Measurements from ENCODE around the gene NTN3. TPM values are rescaled to one million over a fixed set of nuclear protein-coding genes. Genes with fewer than 3 reads are reported as not detected.
A peak's percentile ranks its signal among the peaks of the same experiment; 100 is the strongest.
"Not testable (repeated sequence)": the region's sequence is repeated elsewhere in the genome, so short reads cannot be mapped to it uniquely, and the experiment has no call there.

NTN3 gene
- polyA plus RNA-seq, 1 donor, result 4.4 TPM

DNA sequence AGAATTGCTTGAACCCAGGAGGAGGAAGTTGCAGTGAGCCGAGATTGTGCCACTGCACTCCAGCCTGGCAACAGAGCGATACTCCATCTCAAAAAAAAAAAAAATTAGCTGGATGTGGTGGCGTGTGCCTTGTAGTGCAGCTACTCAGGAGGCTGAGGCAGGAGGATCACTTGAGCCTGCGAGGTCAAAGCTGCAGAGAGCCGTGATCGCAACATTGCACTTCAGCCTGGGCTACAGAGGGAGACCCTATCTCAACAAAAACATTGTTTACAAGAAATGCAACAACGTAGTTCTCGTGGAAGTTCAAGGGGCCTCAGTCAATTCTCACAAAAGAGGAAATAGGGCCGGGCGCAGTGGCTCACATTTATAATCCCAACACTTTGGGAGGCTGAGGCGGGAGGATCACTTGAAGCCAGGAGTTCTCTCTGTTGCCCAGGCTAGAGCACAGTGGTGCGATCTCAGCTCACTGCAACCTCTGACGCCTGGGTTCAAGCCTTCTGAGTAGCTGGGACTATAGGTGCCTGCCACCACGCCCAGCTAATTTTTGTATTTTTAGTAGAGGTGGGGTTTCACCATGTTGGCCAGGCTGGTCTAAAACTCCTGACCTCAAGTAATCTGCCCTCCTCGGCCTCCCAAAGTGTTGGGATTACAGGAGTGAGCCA lies 29.8 kb upstream of the NTN3 start:
- DNase-seq, result not testable (repeated sequence)

- no peak for DNase-seq
These were observed 27.5 kb upstream of the NTN3 start for GRCh38 chr16:2443555-2443954.

DNA sequence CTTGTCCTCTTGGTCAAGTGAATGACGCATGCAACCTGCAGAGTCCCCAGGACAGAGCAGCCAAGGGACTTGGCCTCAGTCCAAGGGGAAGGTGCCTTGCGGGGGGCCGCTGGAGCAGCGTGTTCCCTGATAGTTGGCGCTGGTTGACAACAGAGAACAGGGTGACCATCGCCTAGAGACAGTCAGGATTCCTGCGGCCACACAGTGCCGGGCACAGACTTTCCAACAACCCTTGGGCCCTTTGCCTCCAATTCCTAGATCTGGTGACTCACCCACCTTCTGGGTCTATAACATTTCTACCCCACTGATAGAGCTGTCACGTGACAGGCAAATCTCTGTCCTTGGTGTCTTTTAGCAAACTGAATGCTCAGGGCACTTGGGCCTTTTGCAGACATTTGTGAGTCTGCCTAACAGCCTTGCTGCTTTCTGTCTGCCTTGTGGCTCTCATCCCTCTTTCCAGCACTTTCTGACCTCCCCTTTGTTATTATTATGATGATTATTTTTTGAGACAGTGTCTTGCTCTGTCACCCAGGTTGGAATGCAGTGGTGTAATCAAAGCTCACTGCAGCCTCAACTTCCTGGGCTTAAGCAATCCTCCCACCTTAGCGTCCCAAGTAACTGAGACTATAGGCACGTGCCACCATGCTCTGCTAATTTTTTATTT lies 23.0 kb upstream of the NTN3 start:
- no peak for DNase-seq

GRCh38 chr16:2449118-2449517 lies 22.0 kb upstream of the NTN3 start:
- no peak for DNase-seq

DNA sequence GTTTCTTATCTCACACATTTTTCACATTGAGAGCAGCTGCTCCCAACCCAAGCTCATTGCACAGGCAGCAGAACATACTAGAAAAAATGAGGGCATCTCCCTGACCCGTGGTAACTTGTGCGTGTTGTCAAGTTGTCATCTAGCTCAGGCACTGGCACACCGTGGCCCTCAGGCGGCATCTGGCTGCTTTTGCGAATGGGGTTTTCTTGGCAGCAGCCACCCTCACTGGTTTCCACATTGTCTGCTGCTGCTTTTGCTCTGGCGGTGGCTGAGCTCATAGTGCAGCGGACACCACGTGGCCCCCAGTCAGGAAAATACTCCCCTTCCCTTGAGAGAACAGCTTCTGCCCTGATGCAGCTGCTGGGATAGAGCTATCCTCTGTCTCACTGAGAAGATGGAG lies 20.6 kb upstream of the NTN3 start:
- DNase-seq, result no peak

DNA sequence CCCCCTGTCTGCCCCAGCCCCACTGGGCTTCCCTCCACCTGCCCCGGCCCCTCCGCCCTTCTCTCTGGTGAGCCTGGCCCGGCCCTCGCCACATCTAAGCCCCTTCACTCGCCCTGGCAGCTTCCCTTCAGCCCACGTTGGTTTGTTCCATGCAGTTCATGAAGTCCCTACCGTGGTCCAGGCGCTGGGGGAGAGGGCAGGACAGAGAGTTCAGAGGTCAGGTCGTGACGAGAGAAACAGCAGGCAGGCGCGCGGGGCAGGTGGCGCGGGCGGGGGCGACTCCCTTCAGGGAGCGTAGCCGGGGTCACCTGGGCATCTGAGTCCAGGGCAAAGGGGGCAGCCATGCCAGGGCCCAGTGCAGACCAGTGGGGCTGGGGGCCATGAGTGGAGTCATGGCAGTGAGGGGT lies 20.1 kb upstream of the NTN3 start:
- DNase-seq, result no peak

- DNase-seq, result no peak
These were observed 19.2 kb upstream of the NTN3 start for GRCh38 chr16:2451851-2452320.

DNA sequence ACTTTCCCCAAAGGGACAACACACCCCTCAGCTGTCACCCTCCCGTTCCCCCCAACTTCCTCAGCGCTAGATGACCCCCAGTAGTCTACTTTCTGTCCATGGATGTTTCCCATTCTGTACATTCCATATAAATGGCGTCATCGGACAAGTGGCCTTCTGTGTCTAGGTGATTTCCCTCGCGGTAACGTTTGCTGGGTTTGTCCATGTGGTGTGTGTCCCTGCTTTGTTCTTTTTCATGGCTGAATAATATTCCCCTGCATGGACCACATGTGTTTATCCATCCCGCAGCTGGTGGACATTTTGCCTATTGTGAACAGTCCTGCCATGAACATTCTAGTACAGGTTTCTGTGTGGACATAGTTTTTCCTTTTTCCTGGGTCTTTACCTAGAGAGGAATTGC lies 18.4 kb upstream of the NTN3 start:
- no peak for DNase-seq

GRCh38 chr16:2455081-2455845 lies 15.8 kb upstream of the NTN3 start:
- no peak for DNase-seq

DNA sequence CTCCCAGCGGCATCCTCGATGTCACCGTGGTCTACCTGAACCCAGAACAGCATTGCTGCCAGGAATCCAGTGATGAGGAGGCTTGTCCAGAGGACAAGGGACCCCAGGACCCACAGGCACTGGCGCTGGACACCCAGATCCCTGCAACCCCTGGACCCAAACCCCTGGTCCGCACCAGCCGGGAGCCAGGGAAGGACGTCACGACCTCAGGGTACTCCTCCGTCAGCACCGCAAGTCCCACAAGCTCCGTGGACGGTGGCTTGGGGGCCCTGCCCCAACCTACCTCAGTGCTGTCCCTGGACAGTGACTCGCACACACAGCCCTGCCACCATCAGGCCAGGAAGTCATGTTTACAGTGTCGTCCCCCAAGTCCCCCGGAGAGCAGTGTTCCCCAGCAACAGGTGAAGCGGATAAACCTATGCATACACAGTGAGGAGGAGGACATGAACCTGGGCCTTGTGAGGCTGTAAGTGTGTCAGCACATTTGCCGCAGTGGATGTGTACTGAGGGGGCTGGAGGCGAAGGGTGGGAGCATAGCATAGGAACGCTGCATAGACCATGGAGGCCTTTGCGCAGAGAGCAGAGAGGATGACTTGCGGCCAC lies 14.4 kb upstream of the NTN3 start:
- DNase-seq, result no peak

GRCh38 chr16:2457267-2457666 lies 13.8 kb upstream of the NTN3 start:
- no peak for DNase-seq

- DNase-seq, result no peak
These were observed 13.2 kb upstream of the NTN3 start for GRCh38 chr16:2457946-2458345.

GRCh38 chr16:2458887-2459646 lies 12.0 kb upstream of the NTN3 start:
- no peak for DNase-seq

DNA sequence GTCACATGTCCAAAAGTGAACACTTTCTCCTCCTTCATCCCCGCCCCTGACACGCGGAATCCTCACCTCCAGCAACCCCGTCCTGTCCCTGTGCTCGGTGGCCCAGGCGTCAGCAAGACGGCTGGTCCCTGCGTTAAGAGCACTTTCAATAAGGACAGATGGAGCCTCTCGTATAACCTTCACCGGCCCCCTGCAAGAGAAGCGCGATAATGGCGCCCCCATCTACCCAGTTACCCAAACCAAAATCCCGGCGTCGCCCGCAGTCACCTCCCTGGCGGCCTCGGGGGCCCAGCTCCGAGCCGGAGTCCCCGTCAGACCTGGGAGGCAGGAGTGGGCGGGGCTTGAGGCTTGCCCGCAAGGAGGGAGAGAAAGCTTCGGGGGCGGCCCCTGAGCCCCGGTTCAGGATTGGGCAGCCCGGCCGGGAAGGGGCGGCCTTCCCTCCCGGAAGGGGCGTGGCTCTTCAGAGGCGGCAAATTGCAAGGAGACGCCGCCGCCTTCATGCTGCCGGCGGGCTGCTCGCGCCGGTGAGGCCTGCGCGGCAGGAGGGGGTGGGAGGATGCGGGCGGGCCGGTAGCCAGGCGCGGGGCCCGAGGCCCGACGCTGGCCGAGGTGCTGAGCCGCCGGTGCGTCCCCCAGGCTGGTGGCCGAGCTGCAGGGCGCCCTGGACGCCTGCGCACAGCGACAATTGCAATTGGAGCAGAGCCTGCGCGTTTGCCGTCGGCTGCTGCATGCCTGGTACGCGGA lies 11.3 kb upstream of the NTN3 start, which contains the start of gene TEDC2:
Gene TEDC2, plus strand, starts transcription at position 463 of the 744 bp plus-strand sequence. Its CDS starts 36 bp downstream, at position 499.
- peak; percentile 95 for DNase-seq

- DNase-seq, result no peak
These were observed 10.7 kb upstream of the NTN3 start for GRCh38 chr16:2460391-2460713.

GRCh38 chr16:2460916-2461315 lies 10.2 kb upstream of the NTN3 start:
- DNase-seq, result no peak

GRCh38 chr16:2462031-2462866 lies 8.8 kb upstream of the NTN3 start:
- no peak for DNase-seq

DNA sequence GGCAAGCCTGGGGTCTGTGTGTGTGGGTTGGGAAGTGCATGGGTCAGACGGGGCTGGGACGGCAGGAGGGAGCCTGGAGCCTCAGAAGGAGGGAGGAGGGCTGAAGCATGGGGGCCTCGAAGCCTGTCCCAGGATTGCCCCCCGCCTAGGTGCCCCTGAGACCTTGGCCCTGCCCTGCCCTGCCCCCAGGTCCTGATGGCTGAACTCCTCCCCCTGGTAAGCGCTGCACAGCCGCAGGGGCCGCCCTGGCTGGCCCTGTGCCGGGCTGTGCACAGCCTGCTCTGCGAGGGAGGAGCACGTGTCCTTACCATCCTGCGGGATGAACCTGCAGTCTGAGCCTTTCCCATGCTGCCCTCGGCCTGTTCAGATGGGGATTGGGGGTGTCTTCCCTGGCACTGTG lies 6.8 kb upstream of the NTN3 start:
- no peak for DNase-seq

DNA sequence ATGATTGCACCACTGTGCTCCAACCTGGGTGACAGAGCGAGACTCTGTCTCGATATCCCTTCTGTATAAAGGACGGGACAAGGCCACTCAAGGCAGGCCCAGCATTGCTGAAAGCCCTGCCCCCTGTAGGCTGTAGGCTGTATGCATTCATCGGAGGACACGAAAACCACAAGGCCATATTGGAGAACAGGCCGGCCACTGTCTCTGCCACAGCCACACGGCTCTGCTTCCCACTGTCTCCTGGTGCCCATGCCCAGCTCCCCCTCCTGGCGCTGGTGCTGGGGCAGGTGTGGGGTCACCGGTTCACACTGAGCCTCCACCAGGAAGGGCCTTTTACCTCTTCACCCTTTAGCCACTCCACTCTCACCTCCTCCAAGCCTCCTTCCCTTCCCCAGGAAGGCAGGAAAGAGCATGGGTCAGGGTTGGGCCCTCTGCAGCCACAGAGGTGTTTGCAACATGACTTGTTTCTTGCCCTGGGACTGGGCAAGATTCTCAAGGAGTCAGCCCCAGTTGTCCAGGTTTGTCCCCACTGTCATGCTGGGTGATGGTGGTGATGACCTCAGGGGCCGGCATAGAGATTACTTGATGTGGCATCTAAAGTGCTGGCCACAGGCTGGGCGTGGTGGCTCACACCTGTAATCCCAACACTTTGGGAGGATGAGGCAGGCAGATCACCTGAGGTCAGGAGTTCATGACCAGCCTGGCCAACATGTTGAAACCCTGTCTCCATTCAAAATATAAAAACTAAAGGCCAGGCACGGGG lies 5.3 kb upstream of the NTN3 start:
- DNase-seq, result no peak
